T-cell (primary cell): ENCODE results near the gene PIP4K2B. TPM values are rescaled to one million over a fixed set of nuclear protein-coding genes. Genes with fewer than 3 reads are reported as not detected.
A peak's percentile ranks its signal among the peaks of the same experiment; 100 is the strongest.

Experiments
- ATAC-seq, 4 experiments: fragments of 200-7000 bp in 3 of 4; fragments of 150-1000 bp in 1 of 4; cut with Tn5 transposase; replicated peaks in 1 of 4; 1 replicate in 3 of 4; 2 replicates in 1 of 4; pipeline ENCODE4 v1.10.0; 2021; ENCODE audit warnings: moderate library complexity in 3 of 4, mild to moderate bottlenecking in 2 of 4, moderate number of reproducible peaks in 1 of 4
- CTCF ChIA-PET, 2 donors: fragments of 300-600 bp; sonication (Branson Sonifier 250); formaldehyde crosslinking; loops; one replicate each; lab custom pipeline; 2022; ENCODE audit warnings: antibody characterized with exemption in 2 of 2; lab: Charles Lee
- POLR2A ChIA-PET, 2 donors: fragments of 300-600 bp; sonication (Branson Sonifier 250); formaldehyde crosslinking; loops; one replicate each; lab custom pipeline; 2022; ENCODE audit warnings: antibody characterized with exemption in 2 of 2; lab: Charles Lee
- DNase-seq, 35 experiments: peaks; one replicate each; pipeline versions ENCODE4 v3.0.0 to v3.0.0-alpha.2; 2013 to 2023
- H3K27ac ChIP-seq: one replicate; pipeline ENCODE4 v1.5.1; 2013; ENCODE audit warnings: low read length
- H3K27me3 ChIP-seq, 2 experiments: replicated peaks in 1 of 2; 1 replicate in 1 of 2; 2 replicates in 1 of 2; pipeline versions ENCODE4 v1.6.1 to v1.7.0; 2013; ENCODE audit warnings: low read length in 1 of 2, mixed read lengths in 1 of 2; ENCODE audit not compliant: control insufficient read depth in 2 of 2, insufficient read depth in 2 of 2; ENCODE audit errors: extremely low read depth in 1 of 2
- H3K36me3 ChIP-seq, 2 donors: 1 replicate in 1 of 2; 2 replicates in 1 of 2; pipeline versions ENCODE4 v1.6.1 to v1.7.0; 2013; ENCODE audit warnings: low read length in 1 of 2; ENCODE audit not compliant: control insufficient read depth in 2 of 2, insufficient read depth in 1 of 2; ENCODE audit errors: extremely low read depth in 1 of 2
- H3K4me1 ChIP-seq, 2 experiments: 1 replicate in 1 of 2; 2 replicates in 1 of 2; pipeline versions ENCODE4 v1.6.1 to v1.7.0; 2013; ENCODE audit warnings: low read length in 2 of 2, mixed read lengths in 1 of 2; ENCODE audit not compliant: insufficient read depth in 2 of 2, control insufficient read depth in 1 of 2; ENCODE audit errors: extremely low read depth in 1 of 2
- H3K4me3 ChIP-seq, 2 donors: 1 replicate in 1 of 2; 2 replicates in 1 of 2; pipeline versions ENCODE4 v1.5.1 to v1.7.0; 2013; ENCODE audit warnings: mild to moderate bottlenecking in 2 of 2, low read length in 1 of 2, moderate library complexity in 1 of 2; ENCODE audit not compliant: control insufficient read depth in 1 of 2; ENCODE audit errors: extremely low read depth in 1 of 2
- H3K9me3 ChIP-seq: 2 replicates; pipeline ENCODE4 v1.7.0; 2013
- H3K27ac Mint-ChIP-seq, 2 donors: one replicate each; pipeline ENCODE4 v1.8.0; 2020 to 2021; ENCODE audit warnings: mild to moderate bottlenecking in 2 of 2, mixed read lengths in 2 of 2
- H3K27me3 Mint-ChIP-seq, 2 donors: one replicate each; pipeline ENCODE4 v1.8.0; 2021 to 2022; ENCODE audit warnings: mixed read lengths in 2 of 2
- H3K36me3 Mint-ChIP-seq: one replicate; pipeline ENCODE4 v1.8.0; 2021; ENCODE audit warnings: mixed read lengths
- H3K4me1 Mint-ChIP-seq, 3 donors: one replicate each; pipeline ENCODE4 v1.8.0; 2020 to 2022; ENCODE audit warnings: mixed read lengths in 3 of 3, mild to moderate bottlenecking in 1 of 3
- H3K4me3 Mint-ChIP-seq, 3 donors: one replicate each; pipeline ENCODE4 v1.8.0; 2020 to 2022; ENCODE audit warnings: mild to moderate bottlenecking in 3 of 3, mixed read lengths in 3 of 3, moderate library complexity in 3 of 3
- H3K9me3 Mint-ChIP-seq, 3 donors: one replicate each; pipeline ENCODE4 v1.8.0; 2020 to 2022; ENCODE audit warnings: mixed read lengths in 3 of 3
- WGBS: methylation state at CpG from one replicate; pipeline ENCODE4 v1.1.5; 2013; ENCODE audit warnings: missing lambda C conversion rate; ENCODE audit not compliant: insufficient coverage; 5-methylcytosine and 5-hydroxymethylcytosine counted together
- total RNA-seq, 35 experiments: library from RNA in 6 of 35; stranded (reverse) in 6 of 35; fragments of 120-200 nt in 1 of 35; gene quantifications; one replicate each; pipeline versions ENCODE4 v1.2.1 to v1.2.4 and lab custom pipeline; 2013 to 2026

The PIP4K2B gene
- total RNA-seq, 5 donors from 2014 or later (not counting 1 experiment from before 2014, with no cell fraction given): 36.4 to 60.3 (median 52.6) TPM

- Mint-ChIP-seq H3K36me3 (no peaks in the 10 kb centered on the region), H3K27me3 (peaks cover 15 to 58% of the 10 kb centered on the region in 2 donors), H3K27ac (no peak overlapping the region), H3K9me3 (no peaks in the 10 kb centered on the region), H3K4me3 (peak overlapping the region in 1 of 3 donors; percentile 70), H3K4me1 (peaks cover 26 to 29% (median 28%) of the 10 kb centered on the region in 3 donors)
- Histone ChIP-seq H3K36me3 (no peaks in the 10 kb centered on the region), H3K9me3 (no peaks in the 10 kb centered on the region), H3K4me3 (no peak overlapping the region), H3K4me1 (peaks cover 30 to 44% of the 10 kb centered on the region in 2 experiments), H3K27ac (no peak overlapping the region), H3K27me3 (peaks cover 4 to 86% of the 10 kb centered on the region in 2 experiments)
- no CpG with 5 or more reads among the region's 4 CpGs for WGBS
- DNase-seq (no peak), ATAC-seq (no peak)
- CTCF ChIA-PET: no interaction called here
- POLR2A ChIA-PET: no interaction called here
Observed at GRCh38 chr17:38745545-38745944, 53.8 kb downstream of the PIP4K2B start.

GRCh38 chr17:38743556-38744171, 55.7 kb downstream of the PIP4K2B start:
- no peak for ATAC-seq
- Histone ChIP-seq H3K36me3 (no peaks in the 10 kb centered on the region), H3K4me1 (peaks cover 18 to 25% of the 10 kb centered on the region in 2 experiments), H3K9me3 (no peaks in the 10 kb centered on the region), H3K27ac (no peak overlapping the region), H3K4me3 (no peak overlapping the region), H3K27me3 (peaks cover 0 to 82% of the 10 kb centered on the region in 2 experiments)
- Mint-ChIP-seq H3K27ac (no peak overlapping the region), H3K4me1 (peaks cover 13 to 17% (median 14%) of the 10 kb centered on the region in 3 donors), H3K27me3 (peaks cover 15 to 46% of the 10 kb centered on the region in 2 donors), H3K36me3 (no peaks in the 10 kb centered on the region), H3K9me3 (no peaks in the 10 kb centered on the region), H3K4me3 (no peak overlapping the region)
- DNase-seq: no peak
- ChIA-PET POLR2A (interaction anchor here in 1 of 2 donors (0.6 kb wide), 1 partner anchor 69 kb away, joined by 12 read pairs; no protein-coding TSS in a partner anchor), CTCF (no interaction called here)
- WGBS: 63% methylated on average over 1 of the region's 4 CpGs

- Histone ChIP-seq H3K27ac (no peak overlapping the region), H3K36me3 (no peaks in the 10 kb centered on the region), H3K27me3 (peaks cover 0 to 78% of the 10 kb centered on the region in 2 experiments), H3K4me1 (peaks cover 15 to 16% of the 10 kb centered on the region in 2 experiments), H3K9me3 (no peaks in the 10 kb centered on the region), H3K4me3 (no peak overlapping the region)
- Mint-ChIP-seq H3K27ac (no peak overlapping the region), H3K4me3 (no peak overlapping the region), H3K36me3 (no peaks in the 10 kb centered on the region), H3K9me3 (no peaks in the 10 kb centered on the region), H3K4me1 (peaks cover 10 to 13% (median 12%) of the 10 kb centered on the region in 3 donors), H3K27me3 (peaks cover 15 to 42% of the 10 kb centered on the region in 2 donors)
- ATAC-seq (peak in 1 of 4 experiments; percentile 60), DNase-seq (no peak)
- CTCF ChIA-PET: interaction anchor here in 1 of 2 donors (0.6 kb wide), 1 partner anchor 32 kb away, joined by 3 read pairs; no protein-coding TSS in a partner anchor
- WGBS: 67% methylated on average over 14 of the region's 22 CpGs
- POLR2A ChIA-PET: no interaction called here
Observed at GRCh38 chr17:38742411-38743308, 56.7 kb downstream of the PIP4K2B start.

GRCh38 chr17:38741921-38742410, 57.4 kb downstream of the PIP4K2B start:
- WGBS: 91% methylated on average over 5 of the region's 7 CpGs
- Histone ChIP-seq H3K4me1 (peaks cover 8 to 9% of the 10 kb centered on the region in 2 experiments), H3K4me3 (no peak overlapping the region), H3K36me3 (no peaks in the 10 kb centered on the region), H3K9me3 (no peaks in the 10 kb centered on the region), H3K27ac (no peak overlapping the region), H3K27me3 (peaks cover 0 to 72% of the 10 kb centered on the region in 2 experiments)
- no peaks in the 10 kb centered on the region for H3K9me3 Mint-ChIP-seq
- no peak for DNase-seq
- no peak overlapping the region for H3K4me3 Mint-ChIP-seq
- no peak overlapping the region for H3K27ac Mint-ChIP-seq
- POLR2A ChIA-PET: no interaction called here
- no peaks in the 10 kb centered on the region for H3K36me3 Mint-ChIP-seq
- H3K4me1 Mint-ChIP-seq: peaks cover 10 to 13% (median 11%) of the 10 kb centered on the region in 3 donors
- H3K27me3 Mint-ChIP-seq: peaks cover 12 to 42% of the 10 kb centered on the region in 2 donors
- ATAC-seq: no peak
- CTCF ChIA-PET: no interaction called here

GRCh38 chr17:38741461-38741860, 57.9 kb downstream of the PIP4K2B start:
- no peaks in the 10 kb centered on the region for H3K9me3 ChIP-seq
- 78% methylated on average over 4 of the region's 5 CpGs for WGBS
- CTCF ChIA-PET: no interaction called here
- ATAC-seq (no peak), DNase-seq (no peak)
- H3K27ac ChIP-seq: no peak overlapping the region
- no peaks in the 10 kb centered on the region for H3K9me3 Mint-ChIP-seq
- H3K4me1 ChIP-seq: peaks cover 3 to 5% of the 10 kb centered on the region in 2 experiments
- H3K36me3 ChIP-seq: no peaks in the 10 kb centered on the region
- H3K27me3 ChIP-seq: peaks cover 0 to 67% of the 10 kb centered on the region in 2 experiments
- H3K4me3 Mint-ChIP-seq: no peak overlapping the region
- H3K36me3 Mint-ChIP-seq: no peaks in the 10 kb centered on the region
- POLR2A ChIA-PET: no interaction called here
- H3K4me1 Mint-ChIP-seq: peaks cover 6 to 8% (median 6%) of the 10 kb centered on the region in 3 donors
- H3K27ac Mint-ChIP-seq: no peak overlapping the region
- peaks cover 7 to 37% of the 10 kb centered on the region in 2 donors for H3K27me3 Mint-ChIP-seq
- no peak overlapping the region for H3K4me3 ChIP-seq

- no peak for ATAC-seq
- peaks cover 0 to 1% of the 10 kb centered on the region in 2 experiments for H3K4me1 ChIP-seq
- Mint-ChIP-seq H3K27me3 (peaks cover under 1 to 30% of the 10 kb centered on the region in 2 donors), H3K4me1 (peaks cover 0 to 2% (median 0%) of the 10 kb centered on the region in 3 donors), H3K27ac (no peak overlapping the region), H3K4me3 (no peak overlapping the region), H3K36me3 (no peaks in the 10 kb centered on the region), H3K9me3 (no peaks in the 10 kb centered on the region)
- no peak overlapping the region for H3K4me3 ChIP-seq
- no peak overlapping the region for H3K27ac ChIP-seq
- ChIA-PET POLR2A (no interaction called here), CTCF (no interaction called here)
- peaks cover 0 to 60% of the 10 kb centered on the region in 2 experiments for H3K27me3 ChIP-seq
- DNase-seq: no peak
- 88% methylated on average over 2 of the region's 4 CpGs for WGBS
- H3K36me3 ChIP-seq: no peaks in the 10 kb centered on the region
- no peaks in the 10 kb centered on the region for H3K9me3 ChIP-seq
Observed at GRCh38 chr17:38740806-38741205, 58.5 kb downstream of the PIP4K2B start.
